ENCODE data around the gene MVB12B.

MVB12B gene

GRCh38 chr9:126432659-126433058 lies 106.0 kb downstream of the MVB12B start:
- no peaks in the 10 kb centered on the region for H3K36me3 ChIP-seq (ENCODE audit: insufficient read depth, low read length)
- no peak overlapping the region for H3K4me3 ChIP-seq (ENCODE audit: low read depth, low read length)
- H3K79me2 ChIP-seq (ENCODE audit: control insufficient read depth, insufficient read depth, low read length, unreplicated experiment): no peaks in the 10 kb centered on the region
- H3K27ac ChIP-seq (ENCODE audit: low read depth, low read length): no peak overlapping the region
- H2AFZ ChIP-seq (ENCODE audit: low read length, unreplicated experiment): no peak overlapping the region
- H3K27me3 ChIP-seq (ENCODE audit: insufficient read depth, low read length): no peaks in the 10 kb centered on the region
- peaks cover 6% of the 10 kb centered on the region for H3K4me1 ChIP-seq (ENCODE audit: control insufficient read depth, insufficient read depth, low read length, unreplicated experiment)

GRCh38 chr9:126435105-126435504 lies 108.5 kb downstream of the MVB12B start:
- Histone ChIP-seq H3K79me2 (ENCODE audit: control insufficient read depth, insufficient read depth, low read length, unreplicated experiment) (no peaks in the 10 kb centered on the region), H3K4me1 (ENCODE audit: control insufficient read depth, insufficient read depth, low read length, unreplicated experiment) (peaks cover 14% of the 10 kb centered on the region), H3K27me3 (ENCODE audit: insufficient read depth, low read length) (no peaks in the 10 kb centered on the region), H3K36me3 (ENCODE audit: insufficient read depth, low read length) (no peaks in the 10 kb centered on the region), H3K27ac (ENCODE audit: low read depth, low read length) (no peak overlapping the region), H2AFZ (ENCODE audit: low read length, unreplicated experiment) (no peak overlapping the region), H3K4me3 (ENCODE audit: low read depth, low read length) (no peak overlapping the region)

GRCh38 chr9:126435626-126436025 lies 109.0 kb downstream of the MVB12B start:
- H3K27me3 ChIP-seq (ENCODE audit: insufficient read depth, low read length): no peaks in the 10 kb centered on the region

GRCh38 chr9:126436545-126437267 lies 110.1 kb downstream of the MVB12B start:
- Histone ChIP-seq H3K27me3 (ENCODE audit: insufficient read depth, low read length) (no peaks in the 10 kb centered on the region), H2AFZ (ENCODE audit: low read length, unreplicated experiment) (no peak overlapping the region), H3K27ac (ENCODE audit: low read depth, low read length) (no peak overlapping the region), H3K4me3 (ENCODE audit: low read depth, low read length) (no peak overlapping the region), H3K4me1 (ENCODE audit: control insufficient read depth, insufficient read depth, low read length, unreplicated experiment) (peaks cover 14% of the 10 kb centered on the region), H3K36me3 (ENCODE audit: insufficient read depth, low read length) (no peaks in the 10 kb centered on the region), H3K79me2 (ENCODE audit: control insufficient read depth, insufficient read depth, low read length, unreplicated experiment) (no peaks in the 10 kb centered on the region)

More at GRCh38 chr9:126435626-126436025, 109.0 kb downstream of the MVB12B start:
- Histone ChIP-seq H2AFZ (ENCODE audit: low read length, unreplicated experiment) (no peak overlapping the region), H3K79me2 (ENCODE audit: control insufficient read depth, insufficient read depth, low read length, unreplicated experiment) (no peaks in the 10 kb centered on the region), H3K4me3 (ENCODE audit: low read depth, low read length) (no peak overlapping the region), H3K27ac (ENCODE audit: low read depth, low read length) (no peak overlapping the region), H3K4me1 (ENCODE audit: control insufficient read depth, insufficient read depth, low read length, unreplicated experiment) (peaks cover 14% of the 10 kb centered on the region), H3K36me3 (ENCODE audit: insufficient read depth, low read length) (no peaks in the 10 kb centered on the region)

- Histone ChIP-seq H3K36me3 (ENCODE audit: insufficient read depth, low read length) (no peaks in the 10 kb centered on the region), H3K4me3 (ENCODE audit: low read depth, low read length) (no peak overlapping the region), H3K4me1 (ENCODE audit: control insufficient read depth, insufficient read depth, low read length, unreplicated experiment) (peaks cover 14% of the 10 kb centered on the region), H3K27ac (ENCODE audit: low read depth, low read length) (no peak overlapping the region), H3K27me3 (ENCODE audit: insufficient read depth, low read length) (no peaks in the 10 kb centered on the region), H3K79me2 (ENCODE audit: control insufficient read depth, insufficient read depth, low read length, unreplicated experiment) (no peaks in the 10 kb centered on the region), H2AFZ (ENCODE audit: low read length, unreplicated experiment) (no peak overlapping the region)
Measured at GRCh38 chr9:126437268-126437666, 110.6 kb downstream of the MVB12B start.

GRCh38 chr9:126437701-126438100 lies 111.1 kb downstream of the MVB12B start:
- Histone ChIP-seq H3K79me2 (ENCODE audit: control insufficient read depth, insufficient read depth, low read length, unreplicated experiment) (no peaks in the 10 kb centered on the region), H3K27ac (ENCODE audit: low read depth, low read length) (no peak overlapping the region), H3K27me3 (ENCODE audit: insufficient read depth, low read length) (no peaks in the 10 kb centered on the region), H3K4me1 (ENCODE audit: control insufficient read depth, insufficient read depth, low read length, unreplicated experiment) (peaks cover 14% of the 10 kb centered on the region), H3K36me3 (ENCODE audit: insufficient read depth, low read length) (no peaks in the 10 kb centered on the region), H2AFZ (ENCODE audit: low read length, unreplicated experiment) (no peak overlapping the region), H3K4me3 (ENCODE audit: low read depth, low read length) (no peak overlapping the region)

- Histone ChIP-seq H3K27me3 (ENCODE audit: insufficient read depth, low read length) (no peaks in the 10 kb centered on the region), H3K79me2 (ENCODE audit: control insufficient read depth, insufficient read depth, low read length, unreplicated experiment) (no peaks in the 10 kb centered on the region), H3K4me3 (ENCODE audit: low read depth, low read length) (no peak overlapping the region), H3K27ac (ENCODE audit: low read depth, low read length) (no peak overlapping the region), H3K4me1 (ENCODE audit: control insufficient read depth, insufficient read depth, low read length, unreplicated experiment) (peaks cover 14% of the 10 kb centered on the region), H3K36me3 (ENCODE audit: insufficient read depth, low read length) (no peaks in the 10 kb centered on the region), H2AFZ (ENCODE audit: low read length, unreplicated experiment) (no peak overlapping the region)
Measured at GRCh38 chr9:126438741-126439401, 112.2 kb downstream of the MVB12B start.

GRCh38 chr9:126439402-126439765 lies 112.8 kb downstream of the MVB12B start:
- Histone ChIP-seq H3K27ac (ENCODE audit: low read depth, low read length) (no peak overlapping the region), H3K4me3 (ENCODE audit: low read depth, low read length) (no peak overlapping the region), H3K27me3 (ENCODE audit: insufficient read depth, low read length) (no peaks in the 10 kb centered on the region), H3K36me3 (ENCODE audit: insufficient read depth, low read length) (no peaks in the 10 kb centered on the region), H3K79me2 (ENCODE audit: control insufficient read depth, insufficient read depth, low read length, unreplicated experiment) (no peaks in the 10 kb centered on the region), H2AFZ (ENCODE audit: low read length, unreplicated experiment) (no peak overlapping the region), H3K4me1 (ENCODE audit: control insufficient read depth, insufficient read depth, low read length, unreplicated experiment) (peaks cover 14% of the 10 kb centered on the region)

- no peaks in the 10 kb centered on the region for H3K79me2 ChIP-seq (ENCODE audit: control insufficient read depth, insufficient read depth, low read length, unreplicated experiment)
- H3K4me1 ChIP-seq (ENCODE audit: control insufficient read depth, insufficient read depth, low read length, unreplicated experiment): peaks cover 14% of the 10 kb centered on the region
- no peak overlapping the region for H3K27ac ChIP-seq (ENCODE audit: low read depth, low read length)
- H3K27me3 ChIP-seq (ENCODE audit: insufficient read depth, low read length): no peaks in the 10 kb centered on the region
- H3K36me3 ChIP-seq (ENCODE audit: insufficient read depth, low read length): no peaks in the 10 kb centered on the region
- H2AFZ ChIP-seq (ENCODE audit: low read length, unreplicated experiment): no peak overlapping the region
- no peak overlapping the region for H3K4me3 ChIP-seq (ENCODE audit: low read depth, low read length)
Measured at GRCh38 chr9:126439883-126440653, 113.4 kb downstream of the MVB12B start.

- no peaks in the 10 kb centered on the region for H3K36me3 ChIP-seq (ENCODE audit: insufficient read depth, low read length)
- H3K27me3 ChIP-seq (ENCODE audit: insufficient read depth, low read length): no peaks in the 10 kb centered on the region
- H3K27ac ChIP-seq (ENCODE audit: low read depth, low read length): no peak overlapping the region
- H3K4me1 ChIP-seq (ENCODE audit: control insufficient read depth, insufficient read depth, low read length, unreplicated experiment): peaks cover 14% of the 10 kb centered on the region
- H3K79me2 ChIP-seq (ENCODE audit: control insufficient read depth, insufficient read depth, low read length, unreplicated experiment): no peaks in the 10 kb centered on the region
- H2AFZ ChIP-seq (ENCODE audit: low read length, unreplicated experiment): no peak overlapping the region
- H3K4me3 ChIP-seq (ENCODE audit: low read depth, low read length): no peak overlapping the region
Measured at GRCh38 chr9:126440940-126441339, 114.3 kb downstream of the MVB12B start.

Data from ACC112 (cell line).